HUES64 (cell line): ENCODE results near the gene TMEM41B. TPM values are rescaled to one million over a fixed set of nuclear protein-coding genes. Genes with fewer than 3 reads are reported as not detected.
"Not testable (repeated sequence)": the region's sequence is repeated elsewhere in the genome, so short reads cannot be mapped to it uniquely, and the experiment has no call there.

ENCODE experiments used
- H3K27ac ChIP-seq: 2 replicates; pipeline ENCODE4 v1.7.0; 2013; ENCODE audit warnings: low read depth, low read length, inconsistent platforms
- H3K27me3 ChIP-seq: 2 replicates; pipeline ENCODE4 v1.6.1; 2013; ENCODE audit warnings: mild to moderate bottlenecking, low read length; ENCODE audit not compliant: insufficient read depth
- H3K36me3 ChIP-seq: 2 replicates; pipeline ENCODE4 v1.6.1; 2013; ENCODE audit warnings: mild to moderate bottlenecking, low read length; ENCODE audit not compliant: insufficient read depth
- H3K4me1 ChIP-seq: 2 replicates; pipeline ENCODE4 v1.6.1; 2013; ENCODE audit warnings: mild to moderate bottlenecking, low read length, moderate library complexity; ENCODE audit not compliant: insufficient read depth
- H3K4me3 ChIP-seq: 2 replicates; pipeline ENCODE4 v1.5.1; 2013; ENCODE audit warnings: mild to moderate bottlenecking, low read length, moderate library complexity
- H3K9ac ChIP-seq: 2 replicates; pipeline ENCODE4 v1.6.1; 2013; ENCODE audit warnings: mild to moderate bottlenecking, low read depth, low read length
- H3K9me3 ChIP-seq: 2 replicates; pipeline ENCODE4 v1.6.1; 2013; ENCODE audit warnings: low read depth, low read length; ENCODE audit not compliant: insufficient read depth
- WGBS: fragments of 150-250, 120-280 bp; methylation state at CpG from one replicate; pipeline ENCODE4 v1.1.7; 2013; ENCODE audit warnings: missing lambda C conversion rate; 5-methylcytosine and 5-hydroxymethylcytosine counted together
- polyA plus RNA-seq, 2 experiments: library from polyadenylated mRNA; stranded (reverse); fragments of 50-300 nt; gene quantifications; one replicate each; pipeline ENCODE4 v1.2.3, GENCODE V29; 2013

The TMEM41B gene
- 29.1 TPM for polyA plus RNA-seq (2013, experiment 1 of 2)
- polyA plus RNA-seq (2013, experiment 2 of 2), result 30.6 TPM

GRCh38 chr11:9314291-9315077 lies at the start of gene TMEM41B:
Gene TMEM41B (minus strand): TSS chr11:9314593. CDS start chr11:9314441, 152 bp downstream.
- H3K27me3 ChIP-seq, result no peaks in the 10 kb centered on the region
- H3K9ac ChIP-seq, result peak within 1 kb of the TSS; percentile 91
- H3K27ac ChIP-seq, result peak within 1 kb of the TSS; percentile 98
- under 1% methylated on average over 71 of the region's 71 CpGs for WGBS
- peaks cover 6% of the 10 kb centered on the region; the same call in 1 of the 2 replicates for H3K36me3 ChIP-seq
- no peaks in the 10 kb centered on the region for H3K9me3 ChIP-seq
- peaks cover 28% of the 10 kb centered on the region for H3K4me1 ChIP-seq
- H3K4me3 ChIP-seq, result peak within 1 kb of the TSS; percentile 91

GRCh38 chr11:9362393-9362863 lies 48.0 kb upstream of the TMEM41B start:
- H3K36me3 ChIP-seq, result no peaks in the 10 kb centered on the region

GRCh38 chr11:9360862-9361622 lies 46.6 kb upstream of the TMEM41B start:
- WGBS, result 97% methylated on average over 11 of the region's 13 CpGs
- not testable (repeated sequence) for H3K27me3 ChIP-seq, H3K9me3 ChIP-seq, H3K27ac ChIP-seq, H3K4me3 ChIP-seq, H3K9ac ChIP-seq, H3K36me3 ChIP-seq
- H3K4me1 ChIP-seq, result peaks cover 24% of the 10 kb centered on the region

More at GRCh38 chr11:9362393-9362863, 48.0 kb upstream of the TMEM41B start:
- Histone ChIP-seq H3K27me3 (no peaks in the 10 kb centered on the region), H3K9me3 (no peaks in the 10 kb centered on the region), H3K27ac (peak overlapping the region; percentile 99), H3K4me1 (peaks cover 24% of the 10 kb centered on the region), H3K9ac (no peak overlapping the region), H3K4me3 (no peak overlapping the region)
- WGBS, result 77% methylated on average over 2 of the region's 2 CpGs

GRCh38 chr11:9357041-9357440 lies 42.6 kb upstream of the TMEM41B start:
- no peaks in the 10 kb centered on the region for H3K27me3 ChIP-seq
- 95% methylated on average over 4 of the region's 4 CpGs for WGBS
- H3K9me3 ChIP-seq, result no peaks in the 10 kb centered on the region
- no peaks in the 10 kb centered on the region for H3K36me3 ChIP-seq
- no peaks in the 10 kb centered on the region for H3K4me1 ChIP-seq
- H3K4me3 ChIP-seq, result no peak overlapping the region
- no peak overlapping the region for H3K9ac ChIP-seq
- no peak overlapping the region for H3K27ac ChIP-seq

GRCh38 chr11:9351321-9351881 lies 37.0 kb upstream of the TMEM41B start:
- Histone ChIP-seq H3K9ac (no peak overlapping the region), H3K27ac (no peak overlapping the region), H3K4me3 (no peak overlapping the region), H3K27me3 (no peaks in the 10 kb centered on the region), H3K4me1 (peaks cover 10% of the 10 kb centered on the region; the same call in 1 of the 2 replicates), H3K36me3 (no peaks in the 10 kb centered on the region), H3K9me3 (no peaks in the 10 kb centered on the region)
- 91% methylated on average over 6 of the region's 6 CpGs for WGBS

GRCh38 chr11:9347779-9348178 lies 33.4 kb upstream of the TMEM41B start:
- not testable (repeated sequence) for H3K27me3 ChIP-seq, H3K4me3 ChIP-seq, H3K36me3 ChIP-seq, H3K9ac ChIP-seq, H3K27ac ChIP-seq, H3K9me3 ChIP-seq
- peaks cover 10% of the 10 kb centered on the region; the same call in 1 of the 2 replicates for H3K4me1 ChIP-seq
- 73% methylated on average over 2 of the region's 4 CpGs for WGBS

- no peaks in the 10 kb centered on the region for H3K9me3 ChIP-seq
- 82% methylated on average over 2 of the region's 2 CpGs for WGBS
- no peak overlapping the region for H3K4me3 ChIP-seq
- no peaks in the 10 kb centered on the region for H3K27me3 ChIP-seq
- no peak overlapping the region for H3K27ac ChIP-seq
- no peak overlapping the region for H3K9ac ChIP-seq
- H3K4me1 ChIP-seq, result peaks cover 10% of the 10 kb centered on the region; the same call in 1 of the 2 replicates
- no peaks in the 10 kb centered on the region for H3K36me3 ChIP-seq
These were observed 32.7 kb upstream of the TMEM41B start for GRCh38 chr11:9347100-9347499.

GRCh38 chr11:9344061-9344680 lies 29.8 kb upstream of the TMEM41B start:
- Histone ChIP-seq H3K27ac (no peak overlapping the region), H3K36me3 (no peaks in the 10 kb centered on the region), H3K4me3 (no peak overlapping the region), H3K9me3 (no peaks in the 10 kb centered on the region), H3K27me3 (no peaks in the 10 kb centered on the region), H3K4me1 (peaks cover 10% of the 10 kb centered on the region; the same call in 1 of the 2 replicates), H3K9ac (no peak overlapping the region)
- WGBS, result 77% methylated on average over 3 of the region's 3 CpGs

- Histone ChIP-seq H3K4me1 (no peaks in the 10 kb centered on the region), H3K27me3 (no peaks in the 10 kb centered on the region), H3K9ac (no peak overlapping the region), H3K36me3 (no peaks in the 10 kb centered on the region), H3K4me3 (no peak overlapping the region), H3K9me3 (no peaks in the 10 kb centered on the region), H3K27ac (no peak overlapping the region)
- WGBS, result 75% methylated on average over 5 of the region's 5 CpGs
These were observed 27.3 kb upstream of the TMEM41B start for GRCh38 chr11:9341638-9342178.

- WGBS, result 62% methylated on average over 3 of the region's 5 CpGs
- no peaks in the 10 kb centered on the region; the same call in 1 of the 2 replicates for H3K9me3 ChIP-seq
- H3K9ac ChIP-seq, result no peak overlapping the region
- no peaks in the 10 kb centered on the region for H3K4me1 ChIP-seq
- H3K36me3 ChIP-seq, result no peaks in the 10 kb centered on the region
- no peaks in the 10 kb centered on the region for H3K27me3 ChIP-seq
- H3K4me3 ChIP-seq, result no peak overlapping the region
- H3K27ac ChIP-seq, result no peak overlapping the region
These were observed 18.3 kb upstream of the TMEM41B start for GRCh38 chr11:9332655-9333054.
